Tibial nerve (tissue), 4 donors: ENCODE data around the gene B4GALT6.

Experiments
- EP300 ChIP-seq, 2 donors: sonication (generic); formaldehyde crosslinking; IDR thresholded peaks; one replicate each; pipeline ENCODE4 v1.6.1; 2017; ENCODE audit warnings: antibody characterized with exemption in 2 of 2, mild to moderate bottlenecking in 1 of 2
- POLR2A ChIP-seq, 2 donors: fragments of 450-650 bp; IDR thresholded peaks; one replicate each; pipeline ENCODE4 v1.6.1; 2017; ENCODE audit warnings: antibody characterized with exemption in 2 of 2, mild to moderate bottlenecking in 2 of 2, moderate library complexity in 2 of 2
- TF ChIP-seq, protein P1 (sequence below), 5 experiments: fragments of 200-600 bp in 3 of 5; fragments of 450-650 bp in 2 of 5; sonication (generic) in 3 of 5; IDR thresholded peaks; one replicate each; pipeline ENCODE4 v1.5.1; 2016 to 2019; ENCODE audit warnings: antibody characterized with exemption in 5 of 5, mild to moderate bottlenecking in 3 of 5, moderate library complexity in 2 of 5

DNA sequence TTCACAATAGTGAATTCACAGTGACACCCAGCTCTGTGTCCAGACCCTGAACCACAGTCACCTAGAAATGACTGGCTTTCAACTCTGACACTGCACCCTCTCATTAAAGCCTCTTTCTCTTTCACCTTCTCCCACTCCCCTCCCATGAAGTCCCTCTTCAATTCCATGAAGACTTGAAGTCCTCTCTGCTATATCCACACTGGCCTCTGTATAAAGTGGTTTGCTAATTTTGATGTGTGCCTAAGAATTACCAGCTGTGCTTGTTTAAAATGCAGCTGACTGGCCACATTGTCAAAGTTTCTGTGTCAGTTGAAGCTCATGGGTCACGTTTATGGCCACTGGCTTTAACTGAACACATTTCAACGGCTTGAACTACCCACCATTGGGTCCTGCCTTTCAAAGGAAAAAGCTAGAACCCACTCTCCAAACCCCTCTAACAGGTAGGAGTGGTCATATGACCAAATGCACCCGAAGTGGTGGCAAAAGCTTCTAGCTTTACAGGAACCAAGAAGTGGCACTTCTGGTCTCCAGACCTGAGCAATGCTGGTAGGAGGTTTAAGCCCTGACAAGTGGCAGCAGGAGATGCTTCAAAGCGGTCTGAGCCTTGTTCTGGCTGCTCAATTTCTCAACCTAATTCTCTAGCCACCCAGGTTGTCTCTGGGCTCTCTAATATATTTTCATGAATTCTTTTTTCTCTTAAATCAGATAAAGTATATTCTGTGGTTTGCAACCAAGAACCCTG, 34.2 kb downstream of the B4GALT6 start:
- TF ChIP-seq, protein P1, sequence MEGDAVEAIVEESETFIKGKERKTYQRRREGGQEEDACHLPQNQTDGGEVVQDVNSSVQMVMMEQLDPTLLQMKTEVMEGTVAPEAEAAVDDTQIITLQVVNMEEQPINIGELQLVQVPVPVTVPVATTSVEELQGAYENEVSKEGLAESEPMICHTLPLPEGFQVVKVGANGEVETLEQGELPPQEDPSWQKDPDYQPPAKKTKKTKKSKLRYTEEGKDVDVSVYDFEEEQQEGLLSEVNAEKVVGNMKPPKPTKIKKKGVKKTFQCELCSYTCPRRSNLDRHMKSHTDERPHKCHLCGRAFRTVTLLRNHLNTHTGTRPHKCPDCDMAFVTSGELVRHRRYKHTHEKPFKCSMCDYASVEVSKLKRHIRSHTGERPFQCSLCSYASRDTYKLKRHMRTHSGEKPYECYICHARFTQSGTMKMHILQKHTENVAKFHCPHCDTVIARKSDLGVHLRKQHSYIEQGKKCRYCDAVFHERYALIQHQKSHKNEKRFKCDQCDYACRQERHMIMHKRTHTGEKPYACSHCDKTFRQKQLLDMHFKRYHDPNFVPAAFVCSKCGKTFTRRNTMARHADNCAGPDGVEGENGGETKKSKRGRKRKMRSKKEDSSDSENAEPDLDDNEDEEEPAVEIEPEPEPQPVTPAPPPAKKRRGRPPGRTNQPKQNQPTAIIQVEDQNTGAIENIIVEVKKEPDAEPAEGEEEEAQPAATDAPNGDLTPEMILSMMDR (IDR thresholded peaks at IDR 0.05) = no peak
- TF ChIP-seq POLR2A (IDR thresholded peaks at IDR 0.05) (no peak), EP300 (IDR thresholded peaks at IDR 0.05) (no peak)
